Activated naive CD4-positive, alpha-beta T cell treated with anti-CD3 and anti-CD28 coated beads, Interleukin-2, amount 50 U/mL, for 24 hours (primary cell): ENCODE measurements around the gene SNAPIN.

Experiments
- H3K27ac Mint-ChIP-seq: one replicate; pipeline ENCODE4 v1.8.0; 2021; ENCODE audit warnings: mild to moderate bottlenecking, mixed read lengths
- H3K27me3 Mint-ChIP-seq: one replicate; pipeline ENCODE4 v1.8.0; 2021; ENCODE audit warnings: mixed read lengths
- H3K36me3 Mint-ChIP-seq: one replicate; pipeline ENCODE4 v1.8.0; 2021; ENCODE audit warnings: mixed read lengths
- H3K4me1 Mint-ChIP-seq: one replicate; pipeline ENCODE4 v1.8.0; 2021; ENCODE audit warnings: mixed read lengths
- H3K4me3 Mint-ChIP-seq: one replicate; pipeline ENCODE4 v1.8.0; 2021; ENCODE audit warnings: mild to moderate bottlenecking, mixed read lengths
- H3K9me3 Mint-ChIP-seq: one replicate; pipeline ENCODE4 v1.8.0; 2021; ENCODE audit warnings: mixed read lengths

The SNAPIN gene

GRCh38 chr1:153617663-153618062, 40.8 kb upstream of the SNAPIN start:
- Mint-ChIP-seq H3K27ac (no peak overlapping the region), H3K27me3 (no peaks in the 10 kb centered on the region)

GRCh38 chr1:153619171-153619570, 39.3 kb upstream of the SNAPIN start:
- no peaks in the 10 kb centered on the region for H3K9me3 Mint-ChIP-seq
- H3K36me3 Mint-ChIP-seq: no peaks in the 10 kb centered on the region
- H3K4me1 Mint-ChIP-seq: peaks cover 3% of the 10 kb centered on the region
- H3K4me3 Mint-ChIP-seq: no peak overlapping the region
- H3K27me3 Mint-ChIP-seq: no peaks in the 10 kb centered on the region
- no peak overlapping the region for H3K27ac Mint-ChIP-seq

More at GRCh38 chr1:153617663-153618062, 40.8 kb upstream of the SNAPIN start:
- Mint-ChIP-seq H3K4me3 (no peak overlapping the region), H3K9me3 (no peaks in the 10 kb centered on the region), H3K36me3 (no peaks in the 10 kb centered on the region), H3K4me1 (peaks cover 3% of the 10 kb centered on the region)

GRCh38 chr1:153623101-153623500, 35.4 kb upstream of the SNAPIN start:
- Mint-ChIP-seq H3K36me3 (no peaks in the 10 kb centered on the region), H3K27ac (no peak overlapping the region), H3K27me3 (peaks cover 4% of the 10 kb centered on the region), H3K9me3 (no peaks in the 10 kb centered on the region), H3K4me3 (no peak overlapping the region), H3K4me1 (no peaks in the 10 kb centered on the region)

GRCh38 chr1:153624965-153625611, 33.4 kb upstream of the SNAPIN start:
- Mint-ChIP-seq H3K27ac (no peak overlapping the region), H3K27me3 (peaks cover 4% of the 10 kb centered on the region), H3K4me3 (no peak overlapping the region), H3K4me1 (no peaks in the 10 kb centered on the region), H3K36me3 (no peaks in the 10 kb centered on the region), H3K9me3 (no peaks in the 10 kb centered on the region)

- Mint-ChIP-seq H3K4me1 (peaks cover 5% of the 10 kb centered on the region), H3K9me3 (no peaks in the 10 kb centered on the region), H3K36me3 (no peaks in the 10 kb centered on the region), H3K27ac (no peak overlapping the region), H3K4me3 (no peak overlapping the region), H3K27me3 (peaks cover 4% of the 10 kb centered on the region)
These were observed 32.0 kb upstream of the SNAPIN start for GRCh38 chr1:153626477-153626903.

GRCh38 chr1:153626904-153627714, 31.4 kb upstream of the SNAPIN start, which contains the start of gene S100A13:
TSS of gene S100A13 (minus strand) at chr1:153627505. CDS start at chr1:153626472, 1,033 bp downstream.
- Mint-ChIP-seq H3K4me3 (no peak within 1 kb of the TSS), H3K27ac (no peak within 1 kb of the TSS), H3K4me1 (peaks cover 7% of the 10 kb centered on the region), H3K36me3 (no peaks in the 10 kb centered on the region), H3K27me3 (peaks cover 4% of the 10 kb centered on the region), H3K9me3 (no peaks in the 10 kb centered on the region)

GRCh38 chr1:153627715-153628626, 30.5 kb upstream of the SNAPIN start, which contains the start of gene S100A1:
TSS of gene S100A1 (plus strand) at chr1:153628434. CDS start at chr1:153630522, 2,088 bp downstream.
- peaks cover 4% of the 10 kb centered on the region for H3K27me3 Mint-ChIP-seq
- H3K36me3 Mint-ChIP-seq: no peaks in the 10 kb centered on the region
- H3K4me3 Mint-ChIP-seq: no peak within 1 kb of the TSS
- H3K9me3 Mint-ChIP-seq: no peaks in the 10 kb centered on the region
- H3K4me1 Mint-ChIP-seq: peaks cover 13% of the 10 kb centered on the region
- H3K27ac Mint-ChIP-seq: no peak within 1 kb of the TSS

- no peak overlapping the region for H3K27ac Mint-ChIP-seq
- H3K9me3 Mint-ChIP-seq: no peaks in the 10 kb centered on the region
- H3K4me1 Mint-ChIP-seq: peaks cover 21% of the 10 kb centered on the region
- H3K4me3 Mint-ChIP-seq: no peak overlapping the region
- peaks cover 4% of the 10 kb centered on the region for H3K27me3 Mint-ChIP-seq
- H3K36me3 Mint-ChIP-seq: peaks cover under 1% of the 10 kb centered on the region
These were observed 29.7 kb upstream of the SNAPIN start for GRCh38 chr1:153628638-153629342.

- Mint-ChIP-seq H3K27ac (no peak overlapping the region), H3K4me1 (peaks cover 21% of the 10 kb centered on the region), H3K9me3 (no peaks in the 10 kb centered on the region), H3K36me3 (peaks cover 2% of the 10 kb centered on the region), H3K4me3 (no peak overlapping the region), H3K27me3 (peaks cover 4% of the 10 kb centered on the region)
These were observed 29.2 kb upstream of the SNAPIN start for GRCh38 chr1:153629343-153629665.

- Mint-ChIP-seq H3K36me3 (peaks cover 4% of the 10 kb centered on the region), H3K27ac (no peak overlapping the region), H3K9me3 (no peaks in the 10 kb centered on the region), H3K27me3 (peaks cover 4% of the 10 kb centered on the region), H3K4me1 (peaks cover 21% of the 10 kb centered on the region), H3K4me3 (no peak overlapping the region)
These were observed 28.5 kb upstream of the SNAPIN start for GRCh38 chr1:153629971-153630370.

GRCh38 chr1:153630384-153630783, 28.1 kb upstream of the SNAPIN start:
- peaks cover 4% of the 10 kb centered on the region for H3K27me3 Mint-ChIP-seq

GRCh38 chr1:153631047-153632022, 27.2 kb upstream of the SNAPIN start:
- H3K36me3 Mint-ChIP-seq: peaks cover 4% of the 10 kb centered on the region
- H3K9me3 Mint-ChIP-seq: no peaks in the 10 kb centered on the region
- H3K27ac Mint-ChIP-seq: peak overlapping the region; percentile 3
- peaks cover 1% of the 10 kb centered on the region for H3K27me3 Mint-ChIP-seq
- peaks cover 29% of the 10 kb centered on the region for H3K4me1 Mint-ChIP-seq
- H3K4me3 Mint-ChIP-seq: no peak overlapping the region

More at GRCh38 chr1:153630384-153630783, 28.1 kb upstream of the SNAPIN start:
- peak overlapping the region; percentile 59 for H3K27ac Mint-ChIP-seq
- H3K4me1 Mint-ChIP-seq: peaks cover 21% of the 10 kb centered on the region
- no peak overlapping the region for H3K4me3 Mint-ChIP-seq
- H3K9me3 Mint-ChIP-seq: no peaks in the 10 kb centered on the region
- peaks cover 4% of the 10 kb centered on the region for H3K36me3 Mint-ChIP-seq

GRCh38 chr1:153633161-153633753, 25.2 kb upstream of the SNAPIN start:
- H3K27me3 Mint-ChIP-seq: no peaks in the 10 kb centered on the region
- H3K36me3 Mint-ChIP-seq: peaks cover 12% of the 10 kb centered on the region
- peaks cover 44% of the 10 kb centered on the region for H3K4me1 Mint-ChIP-seq
- no peaks in the 10 kb centered on the region for H3K9me3 Mint-ChIP-seq
- peak overlapping the region; percentile 91 for H3K4me3 Mint-ChIP-seq
- peak overlapping the region; percentile 91 for H3K27ac Mint-ChIP-seq
